Measurements from ENCODE around the gene ARFIP1. TPM values are rescaled to one million over a fixed set of nuclear protein-coding genes. Genes with fewer than 3 reads are reported as not detected.

Gene ARFIP1
- total RNA-seq, 1 experiment from 2014 or later: 32.7 TPM

GRCh38 chr4:152926959-152927358 is 147.2 kb downstream of the ARFIP1 start:
- Histone ChIP-seq H2AFZ (ENCODE audit: low read depth, low read length, poor library complexity, severe bottlenecking) (no peak overlapping the region), H3K27me3 (ENCODE audit: insufficient read depth, low read length) (no peaks in the 10 kb centered on the region), H3K4me2 (ENCODE audit: low read length) (no peak overlapping the region), H3K4me1 (ENCODE audit: control insufficient read depth in 1 of 2, insufficient read depth in 2 of 2, low read length in 2 of 2) (no peaks in the 10 kb centered on the region), H3K9me3 (ENCODE audit: control insufficient read depth in 1 of 2, insufficient read depth in 1 of 2, low read depth in 1 of 2, low read length in 2 of 2) (no peaks in the 10 kb centered on the region), H3K9me2 (ENCODE audit: insufficient read depth) (no peaks in the 10 kb centered on the region), H3K4me3 (replicated peaks in 1 of 2; ENCODE audit: low read depth in 1 of 2, low read length in 2 of 2) (no peak overlapping the region), H3K9ac (ENCODE audit: low read length) (no peak overlapping the region), H4K20me1 (ENCODE audit: insufficient read depth) (no peaks in the 10 kb centered on the region), H3K36me3 (ENCODE audit: control insufficient read depth in 1 of 2, insufficient read depth in 2 of 2, low read length in 2 of 2) (no peaks in the 10 kb centered on the region), H3K79me2 (ENCODE audit: insufficient read depth, low read length) (no peaks in the 10 kb centered on the region), H3K27ac (ENCODE audit: low read depth, low read length) (no peak overlapping the region)
- ChIA-PET CTCF (no interaction called here), POLR2A (no interaction called here), RAD21 (ENCODE audit: low non-redundant PET in 1 of 2, low total read pairs in 2 of 2, uncharacterized antibody in 2 of 2, unreplicated experiment in 2 of 2) (no interaction called here)
- intact Hi-C loops (cut with micrococcal nuclease): no loop called here
- no peak for DNase-seq (ENCODE audit: low read depth, low spot score)
- TF ChIP-seq RAD21 (IDR thresholded peaks at IDR 0.05; ENCODE audit: low read depth) (no peak), CBX3 (IDR thresholded peaks at IDR 0.05; ENCODE audit: low read depth) (no peak), FOSL1 (IDR thresholded peaks at IDR 0.05; ENCODE audit: low read depth) (no peak), MAX (IDR thresholded peaks at IDR 0.05) (no peak)
- BruUV-seq (replicated peaks): no TSS peak
- no peak for ATAC-seq

- no TSS peak for BruUV-seq (replicated peaks)
- POLR2A ChIA-PET: no interaction called here
These were observed 148.0 kb downstream of the ARFIP1 start for GRCh38 chr4:152927737-152928136.

More at GRCh38 chr4:152927737-152928136, 148.0 kb downstream of the ARFIP1 start:
- H3K27ac ChIP-seq (ENCODE audit: low read depth, low read length): no peak overlapping the region
- no peaks in the 10 kb centered on the region for H3K27me3 ChIP-seq (ENCODE audit: insufficient read depth, low read length)
- no peak overlapping the region for H3K4me3 ChIP-seq (replicated peaks in 1 of 2; ENCODE audit: low read depth in 1 of 2, low read length in 2 of 2)
- CTCF ChIA-PET: no interaction called here
- H3K9me2 ChIP-seq (ENCODE audit: insufficient read depth): no peaks in the 10 kb centered on the region
- TF ChIP-seq CTCF (IDR thresholded peaks at IDR 0.05 in 2 of 3, conservative IDR thresholded peaks at IDR 0.05 in 1 of 3; ENCODE audit: borderline replicate concordance in 1 of 3, insufficient read depth in 1 of 3, low read depth in 2 of 3, low read length in 2 of 3) (no peak), ELF1 (IDR thresholded peaks at IDR 0.05; ENCODE audit: borderline replicate concordance, low read depth) (no peak), SRF (IDR thresholded peaks at IDR 0.05; ENCODE audit: low read depth) (no peak), CBX3 (IDR thresholded peaks at IDR 0.05; ENCODE audit: low read depth) (no peak), SIN3A (IDR thresholded peaks at IDR 0.05; ENCODE audit: low read depth) (no peak)
- no peaks in the 10 kb centered on the region for H3K9me3 ChIP-seq (ENCODE audit: control insufficient read depth in 1 of 2, insufficient read depth in 1 of 2, low read depth in 1 of 2, low read length in 2 of 2)
- DNase-seq (ENCODE audit: low read depth, low spot score): no peak
- H4K20me1 ChIP-seq (ENCODE audit: insufficient read depth): no peaks in the 10 kb centered on the region
- H3K79me2 ChIP-seq (ENCODE audit: insufficient read depth, low read length): no peaks in the 10 kb centered on the region
- no peak for ATAC-seq
- no peak overlapping the region for H2AFZ ChIP-seq (ENCODE audit: low read depth, low read length, poor library complexity, severe bottlenecking)
- H3K4me1 ChIP-seq (ENCODE audit: control insufficient read depth in 1 of 2, insufficient read depth in 2 of 2, low read length in 2 of 2): no peaks in the 10 kb centered on the region
- H3K4me2 ChIP-seq (ENCODE audit: low read length): no peak overlapping the region
- no peak overlapping the region for H3K9ac ChIP-seq (ENCODE audit: low read length)
- RAD21 ChIA-PET (ENCODE audit: low non-redundant PET in 1 of 2, low total read pairs in 2 of 2, uncharacterized antibody in 2 of 2, unreplicated experiment in 2 of 2): no interaction called here
- intact Hi-C loops (cut with micrococcal nuclease): no loop called here
- no peaks in the 10 kb centered on the region for H3K36me3 ChIP-seq (ENCODE audit: control insufficient read depth in 1 of 2, insufficient read depth in 2 of 2, low read length in 2 of 2)
